Islet precursor cell (in vitro differentiated cells): ENCODE results near the gene GPD1.
"Not testable (repeated sequence)": the region's sequence is repeated elsewhere in the genome, so short reads cannot be mapped to it uniquely, and the experiment has no call there.

Experiments used
- DNase-seq: peaks from one replicate; pipeline ENCODE4 v3.0.0-alpha.2; 2018

Gene GPD1

DNA sequence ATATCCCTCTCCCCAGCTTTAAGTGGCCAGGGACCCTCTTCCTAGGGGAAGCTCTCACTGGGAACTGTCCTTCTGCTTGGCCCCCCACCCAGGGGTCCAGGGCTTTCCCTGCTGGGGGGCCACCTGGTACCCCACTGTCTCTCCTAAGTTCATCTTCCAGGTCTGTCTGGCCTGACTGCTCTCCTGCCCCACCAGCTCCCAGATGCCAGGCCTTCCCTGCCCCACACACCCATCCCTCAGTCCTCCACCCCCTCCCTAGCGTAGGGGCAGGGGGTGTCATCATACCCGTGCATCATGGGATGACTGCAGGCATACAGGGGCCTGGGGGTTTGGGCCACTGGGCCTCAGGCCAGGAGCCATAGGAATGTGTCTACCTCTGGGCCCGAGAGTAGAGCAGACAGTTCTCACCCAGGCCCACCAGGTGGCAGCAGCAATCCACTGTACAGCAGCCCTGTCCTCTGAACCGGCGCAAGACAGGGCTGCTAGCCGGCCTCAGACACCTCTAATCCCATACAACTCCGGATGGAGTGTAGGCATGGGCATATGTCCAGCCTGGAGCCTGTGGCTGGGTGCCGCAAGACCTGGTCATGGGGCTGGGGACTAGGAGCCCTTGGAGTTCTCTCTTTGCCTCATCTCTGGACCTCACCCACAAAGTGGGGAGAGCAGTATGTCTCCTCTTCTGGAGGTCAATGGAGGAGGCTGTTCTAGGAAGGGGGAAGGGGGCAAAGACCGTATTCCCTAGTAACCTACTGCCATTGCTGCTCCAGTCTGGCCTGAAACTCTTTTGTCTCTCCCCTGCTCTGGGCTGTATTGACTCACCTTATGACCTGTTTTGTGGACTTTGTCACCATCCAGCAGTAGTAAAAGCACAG, 28.6 kb upstream of the GPD1 start:
- DNase-seq, result peak; percentile 97

DNA sequence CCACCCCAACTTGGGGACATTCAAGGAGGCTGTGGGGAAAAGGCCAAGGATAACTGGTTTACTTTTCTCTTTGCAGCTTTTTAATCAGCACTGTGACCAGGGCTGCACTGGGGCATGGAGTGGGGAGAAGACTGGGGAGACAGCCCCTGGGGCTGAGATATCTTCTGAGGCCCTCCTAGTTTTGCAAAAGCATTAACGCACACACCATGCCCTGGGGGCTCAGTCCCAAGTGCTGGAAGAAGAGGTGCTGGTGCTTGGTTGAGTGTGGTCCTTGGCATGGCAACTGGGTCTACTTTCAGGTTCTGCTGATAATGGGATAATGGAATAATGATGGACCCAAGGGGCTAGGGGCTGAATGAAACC, 28.0 kb upstream of the GPD1 start:
- no peak for DNase-seq

DNA sequence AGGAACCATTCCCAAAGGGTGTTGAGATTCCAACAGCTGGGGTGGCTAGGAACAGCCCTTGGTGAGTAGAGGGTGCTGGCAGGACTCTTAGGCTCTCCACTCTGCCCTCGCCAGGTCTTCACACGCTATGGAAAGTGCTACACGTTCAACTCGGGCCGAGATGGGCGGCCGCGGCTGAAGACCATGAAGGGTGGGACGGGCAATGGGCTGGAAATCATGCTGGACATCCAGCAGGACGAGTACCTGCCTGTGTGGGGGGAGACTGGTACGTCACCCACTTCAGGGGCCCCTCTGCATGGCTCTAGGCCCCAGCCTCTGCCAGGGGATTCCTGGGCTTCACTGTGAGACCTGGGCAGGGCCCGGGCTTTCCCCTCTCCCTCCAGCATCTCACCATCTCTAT, 26.7 kb upstream of the GPD1 start:
- DNase-seq, result no peak

DNA sequence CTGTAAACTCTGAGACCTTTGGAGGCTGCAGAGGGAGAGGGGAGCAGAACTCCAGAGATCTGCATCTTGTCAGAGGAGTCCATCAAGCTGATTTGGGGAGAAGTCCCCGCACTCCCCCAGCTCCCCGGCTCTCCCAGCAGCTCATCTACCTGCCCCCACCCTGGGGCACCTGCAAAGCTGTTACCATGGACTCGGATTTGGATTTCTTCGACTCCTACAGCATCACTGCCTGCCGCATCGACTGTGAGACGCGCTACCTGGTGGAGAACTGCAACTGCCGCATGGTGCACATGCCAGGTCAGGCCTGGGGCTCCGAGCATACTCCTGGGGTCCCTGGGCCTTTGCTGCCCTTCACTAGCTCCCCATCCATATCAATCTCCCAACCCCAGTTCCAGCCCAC, 25.5 kb upstream of the GPD1 start:
- no peak for DNase-seq

DNA sequence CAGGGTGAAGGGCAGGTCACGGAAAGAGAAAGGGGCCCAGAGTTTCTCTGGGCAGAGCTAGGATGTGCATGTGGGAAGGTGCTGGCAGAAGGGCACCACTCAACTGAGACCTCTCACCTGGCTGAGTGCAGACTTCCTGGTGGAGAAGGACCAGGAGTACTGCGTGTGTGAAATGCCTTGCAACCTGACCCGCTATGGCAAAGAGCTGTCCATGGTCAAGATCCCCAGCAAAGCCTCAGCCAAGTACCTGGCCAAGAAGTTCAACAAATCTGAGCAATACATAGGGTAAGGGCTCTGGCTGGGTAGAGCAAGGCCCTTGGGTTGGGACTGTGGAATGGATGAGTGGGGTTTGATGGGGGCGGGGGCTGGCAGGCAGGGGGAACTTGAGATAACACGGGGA, 24.0 kb upstream of the GPD1 start:
- no peak for DNase-seq

DNA sequence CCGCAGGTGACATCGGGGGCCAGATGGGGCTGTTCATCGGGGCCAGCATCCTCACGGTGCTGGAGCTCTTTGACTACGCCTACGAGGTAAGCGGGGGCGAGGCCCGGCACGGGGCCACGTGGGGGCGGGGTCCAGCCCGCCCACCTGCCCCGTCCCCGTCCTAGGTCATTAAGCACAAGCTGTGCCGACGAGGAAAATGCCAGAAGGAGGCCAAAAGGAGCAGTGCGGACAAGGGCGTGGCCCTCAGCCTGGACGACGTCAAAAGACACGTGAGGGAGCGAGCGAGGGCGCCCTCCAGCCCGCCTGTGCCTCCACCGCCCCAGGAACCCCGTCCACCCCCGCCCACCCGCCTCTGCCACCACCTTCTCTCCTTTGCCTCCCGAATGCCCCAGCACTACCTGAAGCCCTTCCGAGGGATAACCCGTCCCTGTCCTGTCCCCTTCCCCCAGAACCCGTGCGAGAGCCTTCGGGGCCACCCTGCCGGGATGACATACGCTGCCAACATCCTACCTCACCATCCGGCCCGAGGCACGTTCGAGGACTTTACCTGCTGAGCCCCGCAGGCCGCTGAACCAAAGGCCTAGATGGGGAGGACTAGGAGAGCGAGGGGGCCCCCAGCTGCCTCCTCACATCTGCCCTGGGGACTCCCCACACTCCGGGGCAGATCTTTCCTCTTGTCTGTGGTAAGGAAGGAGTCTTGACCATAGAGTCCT, 22.6 kb upstream of the GPD1 start:
- DNase-seq, result no peak

DNA sequence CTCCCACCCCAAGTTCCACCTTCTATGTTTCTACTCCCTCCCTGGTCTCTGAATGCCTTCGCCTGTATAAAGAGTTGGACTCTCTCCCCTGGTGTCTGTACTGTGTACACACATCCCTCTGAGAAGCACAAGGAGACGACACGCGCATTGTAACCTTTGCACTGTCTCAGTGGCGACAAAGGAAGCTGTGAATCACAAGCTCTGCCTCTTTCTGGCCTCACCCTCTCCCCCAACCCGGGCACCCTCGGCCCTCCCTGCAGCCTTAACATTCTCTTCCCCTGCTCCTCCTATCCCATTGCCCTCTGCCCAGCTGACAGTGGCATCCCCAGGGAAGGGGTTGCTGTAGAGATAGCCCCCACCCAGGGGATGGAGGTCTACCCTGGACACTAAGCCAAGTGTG, 21.2 kb upstream of the GPD1 start:
- no peak for DNase-seq

DNA sequence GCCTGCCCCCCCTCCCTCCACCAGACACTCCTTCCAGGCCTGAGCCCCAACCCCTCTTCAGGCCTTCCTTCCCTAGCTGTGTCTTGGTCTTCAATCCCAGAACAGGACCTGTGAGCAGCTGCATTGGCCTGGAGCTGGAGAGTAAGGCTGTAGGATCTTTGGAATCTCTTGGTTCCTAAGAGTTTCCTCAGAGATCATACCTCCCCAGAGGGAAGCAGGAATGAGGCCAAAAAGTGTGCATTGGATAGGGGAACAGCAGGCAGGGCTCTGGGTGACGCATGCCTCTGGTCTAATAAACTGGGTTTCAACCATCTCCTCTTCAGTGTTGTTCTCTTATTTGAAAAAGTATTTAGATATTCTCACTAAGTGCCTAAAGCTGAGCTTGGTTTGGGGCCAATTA, 20.5 kb upstream of the GPD1 start:
- no peak for DNase-seq

DNA sequence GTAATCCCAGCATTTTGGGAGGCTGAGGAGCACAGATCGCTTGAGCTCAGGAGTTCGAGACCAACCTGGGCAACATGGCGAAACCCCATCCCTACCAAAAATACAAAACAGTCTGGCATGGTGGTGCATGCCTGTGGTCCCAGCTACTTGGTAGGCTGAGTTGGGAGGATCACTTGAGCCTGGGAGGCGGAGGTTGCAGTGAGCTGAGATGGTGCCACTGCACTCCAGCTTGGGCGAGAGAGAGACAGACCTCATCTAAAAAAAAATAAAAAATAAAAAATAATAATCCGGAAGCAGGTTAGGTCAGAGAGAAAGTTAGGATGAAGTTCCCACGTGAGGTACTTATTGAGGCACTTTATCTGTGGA, 19.4 kb upstream of the GPD1 start:
- not testable (repeated sequence) for DNase-seq

DNA sequence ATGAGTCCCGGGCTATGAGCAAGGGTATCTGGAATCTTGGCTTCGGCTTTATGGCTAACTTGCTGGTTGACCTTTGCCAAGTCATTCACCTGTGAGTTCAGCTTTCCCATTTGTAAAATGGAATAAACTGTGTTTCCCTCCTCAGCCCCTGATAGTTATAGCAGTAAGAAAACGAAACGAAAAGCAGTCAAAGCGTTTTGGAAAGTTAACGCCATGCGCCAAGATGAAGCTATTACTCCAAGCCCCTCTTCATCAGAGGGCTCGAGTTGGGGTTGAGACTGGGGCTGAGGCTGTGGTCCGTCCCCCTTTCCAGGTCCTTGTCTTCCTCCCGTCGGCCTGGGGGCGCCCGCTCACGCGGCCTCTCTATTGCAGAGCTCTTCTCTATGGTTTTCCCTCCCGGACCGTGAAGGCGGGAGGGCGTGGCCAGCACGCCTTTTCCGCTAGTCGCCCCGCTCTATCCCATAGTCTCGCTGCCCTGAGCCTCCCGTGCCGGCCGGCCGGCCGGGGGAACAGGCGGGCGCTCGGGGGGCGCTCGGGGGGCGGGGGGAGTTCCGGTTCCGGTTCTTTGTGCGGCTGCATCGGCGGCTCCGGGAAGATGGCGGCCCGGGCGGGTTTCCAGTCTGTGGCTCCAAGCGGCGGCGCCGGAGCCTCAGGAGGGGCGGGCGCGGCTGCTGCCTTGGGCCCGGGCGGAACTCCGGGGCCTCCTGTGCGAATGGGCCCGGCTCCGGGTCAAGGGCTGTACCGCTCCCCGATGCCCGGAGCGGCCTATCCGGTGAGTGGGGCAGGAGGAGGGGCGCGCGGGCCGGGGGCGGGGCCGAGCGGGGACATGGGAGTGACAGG, 18.8 kb upstream of the GPD1 start, which contains the start of gene SMARCD1:
Gene SMARCD1, plus strand, starts transcription at position 568 of the 840 bp plus-strand sequence. Its CDS starts 28 bp downstream, at position 596.
- peak; percentile 98 for DNase-seq

DNA sequence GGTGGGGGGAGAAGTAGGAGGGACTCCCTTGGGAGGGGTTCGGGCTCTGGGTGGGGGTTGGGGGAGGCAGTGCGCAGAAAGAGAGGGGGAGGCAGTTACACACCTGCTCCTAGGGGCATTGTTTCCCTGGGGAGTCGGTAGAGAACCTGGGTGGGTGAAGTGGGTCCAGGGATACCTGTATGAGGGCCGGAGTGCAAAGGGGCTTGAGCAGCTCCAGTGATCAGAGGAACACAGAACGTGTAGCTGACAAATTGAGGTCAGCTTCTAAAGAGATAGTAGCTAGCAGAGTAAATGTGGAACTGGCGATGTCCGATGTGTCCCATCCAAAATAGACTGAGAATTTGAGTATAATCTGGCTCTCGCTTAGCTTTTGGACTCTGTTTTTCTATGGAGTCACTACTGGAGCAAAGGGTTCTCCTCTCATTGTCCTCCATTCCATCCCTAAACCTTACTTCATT, 18.2 kb upstream of the GPD1 start:
- no peak for DNase-seq

DNA sequence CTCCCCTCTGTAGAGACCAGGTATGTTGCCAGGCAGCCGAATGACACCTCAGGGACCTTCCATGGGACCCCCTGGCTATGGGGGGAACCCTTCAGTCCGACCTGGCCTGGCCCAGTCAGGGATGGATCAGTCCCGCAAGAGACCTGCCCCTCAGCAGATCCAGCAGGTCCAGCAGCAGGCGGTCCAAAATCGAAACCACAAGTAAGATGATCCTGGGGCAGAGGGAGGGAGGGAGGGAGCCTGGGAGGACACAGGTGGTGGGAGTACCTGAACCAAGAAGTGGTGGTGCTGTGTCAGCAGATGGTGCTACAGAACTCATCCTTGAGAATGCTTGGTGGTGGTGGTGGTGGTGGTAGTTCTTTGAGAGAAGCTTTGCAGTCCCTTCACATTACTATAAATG, 17.7 kb upstream of the GPD1 start:
- no peak for DNase-seq

DNA sequence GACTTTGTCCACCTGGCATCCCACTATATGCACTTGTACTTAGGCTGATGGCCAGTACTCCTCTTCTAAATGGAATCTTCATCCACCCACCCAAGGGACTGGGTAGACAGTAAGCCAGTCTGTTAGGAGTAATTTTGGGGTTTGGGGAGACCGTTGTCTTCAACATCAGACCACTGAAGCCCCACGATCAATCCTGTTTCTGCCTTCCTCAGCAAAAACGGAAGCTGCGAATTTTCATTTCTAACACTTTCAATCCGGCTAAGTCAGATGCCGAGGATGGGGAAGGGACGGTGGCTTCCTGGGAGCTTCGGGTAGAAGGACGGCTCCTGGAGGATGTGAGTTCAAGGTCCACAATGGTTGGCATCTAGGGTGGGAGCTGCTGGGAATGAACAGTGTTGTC, 16.7 kb upstream of the GPD1 start:
- no peak for DNase-seq

DNA sequence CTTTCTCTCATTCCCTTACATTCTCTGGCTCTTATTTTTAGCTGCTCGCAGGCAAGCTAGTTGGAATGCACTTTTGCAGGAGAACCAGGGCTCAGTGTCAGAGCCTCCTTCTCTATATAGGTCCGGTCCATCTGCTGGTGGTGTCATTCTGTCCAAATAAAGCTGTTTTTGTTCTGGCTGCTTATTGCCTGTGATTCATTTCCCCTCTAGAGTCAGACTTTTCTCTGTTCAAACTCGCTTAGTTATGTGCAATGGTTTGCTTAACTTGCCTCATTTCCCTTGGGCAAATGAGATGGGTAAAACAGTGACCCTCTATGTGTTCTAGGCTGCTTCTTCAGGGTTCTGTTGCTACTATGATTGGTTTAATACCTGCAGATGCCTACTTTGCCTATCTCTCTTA, 15.8 kb upstream of the GPD1 start:
- DNase-seq, result no peak

DNA sequence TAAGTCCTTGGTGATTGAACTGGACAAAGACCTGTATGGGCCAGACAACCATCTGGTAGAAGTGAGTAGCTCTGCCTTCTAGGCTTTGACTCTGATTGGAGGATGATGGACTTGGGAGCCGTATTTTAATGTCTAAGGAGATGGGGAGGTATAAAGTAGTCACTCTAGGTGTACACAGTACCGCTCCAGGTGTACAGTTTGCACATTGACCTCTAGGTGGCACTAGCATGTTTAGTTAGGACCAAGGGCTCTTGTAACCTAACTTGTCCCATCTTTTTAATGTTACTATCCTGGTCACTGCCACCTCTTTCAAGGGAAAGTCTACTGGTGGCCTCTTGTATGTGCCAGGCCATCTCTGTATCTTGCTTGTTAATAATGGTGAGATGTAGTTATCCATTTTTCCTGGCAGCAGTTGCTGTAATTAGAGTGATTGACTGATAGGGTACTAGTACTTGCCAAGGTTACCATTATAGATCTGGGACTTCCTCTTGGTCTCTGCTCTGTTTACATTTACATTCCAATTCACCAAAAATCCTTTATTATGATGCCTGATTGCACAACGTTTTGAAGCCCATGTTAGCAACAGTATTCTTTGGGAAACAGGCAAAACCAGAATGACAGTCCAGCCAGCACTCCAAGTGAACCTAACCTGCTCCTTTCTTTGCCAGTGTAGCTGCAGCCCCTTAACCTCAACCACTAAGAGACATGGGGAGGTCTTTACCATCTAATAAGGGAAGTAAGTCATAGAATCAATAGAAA, 15.1 kb upstream of the GPD1 start:
- DNase-seq, result peak; percentile 85

DNA sequence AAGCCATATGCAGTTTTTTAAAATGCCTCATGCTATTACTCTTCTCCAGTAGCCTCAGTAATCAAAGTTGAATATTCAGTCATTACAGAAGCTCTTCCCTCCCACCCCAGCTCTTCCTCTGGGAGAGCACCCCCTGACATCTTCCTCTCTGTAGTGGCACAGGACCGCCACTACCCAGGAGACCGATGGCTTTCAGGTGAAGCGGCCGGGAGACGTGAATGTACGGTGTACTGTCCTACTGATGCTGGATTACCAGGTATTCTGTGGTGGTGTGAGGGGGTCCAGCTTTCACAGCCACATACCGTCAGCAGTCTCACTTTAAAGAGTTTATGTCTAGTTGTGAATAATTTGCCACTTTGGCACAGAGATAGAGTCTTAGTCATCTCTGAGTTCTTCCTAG, 14.1 kb upstream of the GPD1 start:
- DNase-seq, result no peak

DNA sequence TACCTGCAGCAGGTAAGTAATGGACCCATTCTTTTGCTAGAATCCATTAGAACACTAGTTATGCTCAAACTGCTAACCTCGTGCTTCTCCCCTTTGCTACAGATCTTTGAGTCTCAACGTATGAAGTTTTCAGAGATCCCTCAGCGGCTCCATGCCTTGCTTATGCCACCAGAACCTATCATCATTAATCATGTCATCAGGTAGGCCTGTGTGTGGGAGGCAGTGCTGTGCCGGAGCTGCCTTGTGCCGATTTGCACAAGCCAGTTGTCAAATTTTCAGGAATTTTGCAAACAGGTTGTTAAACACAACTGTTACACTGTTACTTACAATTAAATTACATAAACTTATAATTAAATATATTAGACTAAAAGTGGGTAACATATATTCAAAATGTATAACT, 13.4 kb upstream of the GPD1 start:
- no peak for DNase-seq

DNA sequence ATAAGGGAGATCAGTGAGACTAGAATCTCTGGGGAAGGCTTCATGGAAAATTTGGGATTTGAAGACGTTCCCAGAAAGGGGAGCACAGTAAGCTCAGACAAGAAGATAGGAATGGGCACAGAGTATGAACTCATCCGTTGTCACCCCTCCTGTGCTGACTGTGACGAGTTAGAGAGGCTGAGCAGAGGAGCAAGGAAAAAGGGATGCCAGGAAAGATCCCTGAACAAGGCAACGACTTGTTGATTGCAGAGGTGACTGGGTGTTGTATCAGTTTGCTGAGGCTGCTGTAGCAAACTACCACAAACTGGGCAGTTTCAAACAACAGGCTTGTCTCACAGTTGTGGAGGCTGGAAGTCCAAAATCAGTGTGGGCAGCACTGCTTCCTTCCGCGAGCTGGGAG, 5.9 kb upstream of the GPD1 start:
- DNase-seq, result no peak

DNA sequence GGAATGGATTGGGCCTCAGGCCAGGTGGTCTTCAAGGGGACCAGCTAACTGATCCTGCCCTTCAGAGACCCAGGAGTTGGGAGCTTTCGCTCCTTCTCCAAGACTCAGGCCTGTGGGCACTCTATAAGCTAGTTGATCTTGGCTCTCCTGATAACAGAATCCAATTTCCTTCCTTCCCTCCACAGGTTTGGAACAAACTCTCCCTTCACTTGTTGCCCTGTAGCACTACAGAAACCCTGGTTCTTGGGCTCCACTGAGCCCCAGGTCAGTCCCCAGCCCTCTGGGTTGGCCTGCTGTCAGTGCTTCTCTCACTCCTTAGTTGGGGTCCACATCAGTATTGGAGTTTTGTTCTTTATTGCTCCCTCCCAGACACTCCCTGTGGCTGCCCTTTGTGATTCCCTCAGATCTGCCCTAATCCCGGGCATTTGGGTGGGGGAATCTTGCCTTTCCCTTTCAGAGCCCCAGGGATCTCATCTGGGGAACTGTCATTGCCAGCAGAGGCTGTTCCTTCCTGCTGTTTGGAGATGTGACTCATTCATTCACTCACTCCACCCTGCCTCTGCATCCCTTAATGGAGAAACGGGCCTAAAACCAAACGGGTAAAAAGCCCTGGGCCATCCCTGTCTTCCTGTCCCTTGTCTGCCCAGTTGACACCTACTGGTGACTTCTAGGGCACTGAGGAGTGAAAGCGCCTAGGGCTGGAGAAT, 4.4 kb upstream of the GPD1 start:
- DNase-seq, result no peak

DNA sequence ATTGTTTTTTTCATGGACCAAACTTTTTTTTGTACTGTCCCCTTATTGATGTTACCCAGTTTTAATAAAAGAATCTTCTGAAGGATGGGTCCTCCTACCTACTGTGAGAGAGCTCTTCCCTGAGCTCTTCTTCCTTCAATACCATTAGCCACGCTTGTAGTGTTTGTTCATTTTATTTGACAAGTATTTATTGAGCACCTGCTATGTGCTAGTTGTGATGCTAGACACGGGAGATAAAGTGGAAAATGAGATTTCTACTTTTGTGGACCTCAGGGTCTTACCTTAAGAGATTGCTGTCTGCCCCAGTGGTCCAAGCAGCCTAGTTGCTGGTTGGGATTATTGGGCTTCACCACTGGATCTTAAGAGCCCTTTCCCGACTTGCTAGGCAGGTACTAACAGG, 3.2 kb upstream of the GPD1 start:
- no peak for DNase-seq

DNA sequence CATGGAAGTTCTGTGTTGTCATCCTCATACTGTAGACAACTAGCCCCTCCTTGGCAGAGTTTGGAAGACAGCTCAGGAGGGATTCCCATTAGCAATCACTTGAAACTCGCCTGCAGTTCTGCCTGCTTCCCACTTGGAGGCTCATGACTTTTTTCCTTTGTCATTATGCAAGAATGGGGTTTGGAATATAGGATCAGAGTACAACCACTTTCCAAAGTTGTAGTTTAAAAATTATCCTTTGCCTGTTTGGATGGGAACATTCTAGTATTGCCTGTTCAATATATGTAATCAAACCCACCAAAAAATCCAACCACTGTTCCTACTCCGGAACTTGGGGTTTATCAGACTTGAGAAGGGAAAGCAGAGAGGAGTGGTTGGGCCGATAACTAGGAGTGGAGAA, 2.1 kb upstream of the GPD1 start:
- DNase-seq, result peak; percentile 81

DNA sequence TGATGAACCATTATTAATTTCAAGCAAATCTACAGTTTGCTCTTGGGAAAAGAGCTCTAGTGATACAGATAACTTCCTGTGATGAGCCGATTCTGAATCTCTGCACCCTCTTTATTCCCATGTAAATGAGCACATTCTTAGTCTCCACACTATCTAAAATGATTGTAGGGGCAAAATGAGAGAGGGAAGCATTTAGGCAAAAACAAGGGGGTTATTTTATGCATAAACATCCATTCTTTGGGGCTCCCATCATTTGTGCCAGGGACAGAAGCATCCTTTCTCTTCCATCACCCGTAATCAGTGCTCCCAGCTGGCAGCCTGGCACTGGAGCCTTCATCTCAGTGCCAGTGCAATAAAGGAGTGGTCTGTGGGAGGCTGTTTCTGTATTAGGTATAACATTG, 1.7 kb upstream of the GPD1 start:
- DNase-seq, result no peak
